GM23338 (cell line): ENCODE data around the gene ZNF592. TPM values are rescaled to one million over a fixed set of nuclear protein-coding genes. Genes with fewer than 3 reads are reported as not detected.
A peak's percentile ranks its signal among the peaks of the same experiment; 100 is the strongest.

ENCODE experiments used
- ATAC-seq: fragments of 200-7000 bp; cut with Tn5 transposase; 3 replicates; pipeline ENCODE4 v1.9.1; 2020
- DNase-seq: peaks from one replicate; pipeline ENCODE4 v3.0.0-alpha.2; 2015; ENCODE audit warnings: low spot score
- H2AFZ ChIP-seq: fragments of 200-600 bp; sonication (generic); 2 replicates; pipeline ENCODE4 v1.8.0; 2016; ENCODE audit warnings: antibody characterized with exemption, mild to moderate bottlenecking, moderate library complexity
- H3F3A ChIP-seq: fragments of 200-600 bp; sonication (generic); replicated peaks from 2 replicates; pipeline ENCODE4 v1.8.0; 2017; ENCODE audit warnings: antibody characterized with exemption, mixed run types, low read depth
- H3K27ac ChIP-seq: fragments of 200-600 bp; sonication (generic); 2 replicates; pipeline ENCODE4 v1.6.1; 2016; ENCODE audit warnings: low read depth
- H3K27me3 ChIP-seq: fragments of 200-600 bp; sonication (generic); 2 replicates; pipeline ENCODE4 v1.8.0; 2016; ENCODE audit warnings: mild to moderate bottlenecking, mixed run types, moderate library complexity; ENCODE audit not compliant: insufficient read depth
- H3K36me3 ChIP-seq: fragments of 200-600 bp; sonication (generic); 2 replicates; pipeline ENCODE4 v1.8.0; 2016; ENCODE audit warnings: mild to moderate bottlenecking; ENCODE audit not compliant: insufficient read depth
- H3K4me1 ChIP-seq: fragments of 200-600 bp; sonication (generic); 2 replicates; pipeline ENCODE4 v1.8.0; 2016; ENCODE audit warnings: mild to moderate bottlenecking, moderate library complexity; ENCODE audit not compliant: insufficient read depth
- H3K4me2 ChIP-seq: fragments of 200-600 bp; sonication (generic); 2 replicates; pipeline ENCODE4 v1.7.1; 2017; ENCODE audit warnings: mixed run types
- H3K4me3 ChIP-seq: fragments of 200-600 bp; sonication (generic); 2 replicates; pipeline ENCODE4 v1.6.1; 2016; ENCODE audit warnings: mixed run types
- H3K79me2 ChIP-seq: fragments of 200-600 bp; sonication (generic); replicated peaks from 2 replicates; pipeline ENCODE4 v1.8.0; 2017; ENCODE audit warnings: mild to moderate bottlenecking; ENCODE audit not compliant: insufficient read depth
- H3K9me2 ChIP-seq: fragments of 200-600 bp; sonication (generic); 2 replicates; pipeline ENCODE4 v1.8.0; 2017; ENCODE audit not compliant: insufficient read depth
- H4K20me1 ChIP-seq: fragments of 200-600 bp; sonication (generic); replicated peaks from 2 replicates; pipeline ENCODE4 v1.8.0; 2017; ENCODE audit warnings: mild to moderate bottlenecking; ENCODE audit not compliant: insufficient read depth
- H3K27ac Mint-ChIP-seq: 2 replicates; pipeline ENCODE4 v1.8.0; 2020; ENCODE audit warnings: inconsistent platforms, mild to moderate bottlenecking, moderate library complexity, mixed read lengths
- H3K27me3 Mint-ChIP-seq: 3 replicates; pipeline ENCODE4 v1.8.0; 2022; ENCODE audit warnings: low read depth, mild to moderate bottlenecking, moderate library complexity, mixed read lengths, inconsistent platforms; ENCODE audit not compliant: insufficient read depth, poor library complexity
- H3K36me3 Mint-ChIP-seq: 3 replicates; pipeline ENCODE4 v1.8.0; 2021; ENCODE audit warnings: low read depth, mild to moderate bottlenecking, inconsistent platforms, moderate library complexity, mixed read lengths
- H3K4me1 Mint-ChIP-seq: 3 replicates; pipeline ENCODE4 v1.8.0; 2020; ENCODE audit warnings: mild to moderate bottlenecking, inconsistent platforms, mixed read lengths
- H3K4me3 Mint-ChIP-seq: 3 replicates; pipeline ENCODE4 v1.8.0; 2021; ENCODE audit warnings: moderate library complexity, mild to moderate bottlenecking, inconsistent platforms, mixed read lengths
- H3K9me3 Mint-ChIP-seq: 3 replicates; pipeline ENCODE4 v1.8.0; 2020; ENCODE audit warnings: moderate library complexity, mild to moderate bottlenecking, inconsistent platforms, mixed read lengths
- CREB1 ChIP-seq: fragments of 250-450 bp; sonication (Bioruptor Pico); IDR thresholded peaks from 2 replicates; pipeline ENCODE4 v1.5.0; 2020; ENCODE audit warnings: low read depth, mild to moderate bottlenecking, moderate library complexity
- EZH2phosphoT487 ChIP-seq: fragments of 200-600 bp; sonication (generic); IDR thresholded peaks from one replicate; pipeline ENCODE4 v1.8.1; 2018; ENCODE audit warnings: antibody characterized with exemption; ENCODE audit not compliant: unreplicated experiment
- ZNF114 ChIP-seq: fragments of 250-450 bp; sonication (Bioruptor Pico); IDR thresholded peaks from 2 replicates; pipeline ENCODE4 v1.5.0; 2020; ENCODE audit warnings: mild to moderate bottlenecking, moderate library complexity
- ZNF331 ChIP-seq: fragments of 250-450 bp; sonication (Bioruptor Pico); IDR thresholded peaks from 2 replicates; pipeline ENCODE4 v1.5.0; 2020; ENCODE audit warnings: low read depth, mild to moderate bottlenecking, moderate library complexity
- polyA plus RNA-seq: library from polyadenylated mRNA; unstranded; fragments of >200 nt; fragmentation: Nextera tagmentation; extraction: Ambion mirVana; gene quantifications from 2 replicates; pipeline ENCODE4 v1.2.1, GENCODE V29; 2016
- total RNA-seq: library from RNA; depleted of rRNA; stranded (reverse); fragments of >200 nt; shearing (Covaris generic); gene quantifications from 2 replicates; pipeline ENCODE4 v1.2.3, GENCODE V29; 2014
- TF ChIP-seq, protein P1 (sequence below), 2 experiments: fragments of 200-600 bp in 1 of 2; sonication (generic) in 1 of 2; conservative IDR thresholded peaks; 2 replicates each; pipeline versions ENCODE4 v1.5.1 to v1.6.1; 2016 to 2017; ENCODE audit warnings: antibody characterized with exemption in 2 of 2, low read depth in 2 of 2, mild to moderate bottlenecking in 2 of 2, moderate library complexity in 1 of 2

Gene ZNF592
- total and polyA plus RNA-seq, 2 experiments from 2014 or later = 4.4 to 21.4 TPM

DNA sequence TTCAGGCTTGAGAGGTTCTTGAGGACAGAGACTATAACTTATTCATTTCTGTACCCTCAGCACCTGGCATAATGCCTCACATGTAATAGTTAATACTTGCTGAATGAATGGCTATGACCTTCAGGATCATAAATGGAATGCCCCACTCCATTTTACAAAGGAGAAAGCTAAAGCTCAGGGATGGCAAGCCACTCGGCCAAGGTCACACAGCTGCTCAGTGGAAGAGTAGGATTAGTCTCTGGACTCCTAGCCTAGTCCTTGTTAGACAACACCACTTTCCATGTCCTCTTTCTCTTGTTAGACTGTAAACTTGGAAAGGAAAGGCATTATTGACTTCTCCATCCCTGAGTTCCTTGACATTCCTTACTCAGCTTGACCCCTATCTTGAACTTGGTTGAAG, 65.5 kb downstream of the ZNF592 start:
- Mint-ChIP-seq H3K4me1 (peaks cover 15% of the 10 kb centered on the region), H3K4me3 (no peak overlapping the region), H3K27me3 (peaks cover 10% of the 10 kb centered on the region), H3K9me3 (no peaks in the 10 kb centered on the region), H3K27ac (no peak overlapping the region), H3K36me3 (no peaks in the 10 kb centered on the region; the same call in 2 of the 3 replicates)
- Histone ChIP-seq H3F3A (0 out of 2 replicates have a peak, but pooled peaks cover 5% of the 10 kb centered on the region), H3K4me1 (peaks cover 12% of the 10 kb centered on the region), H3K36me3 (no peaks in the 10 kb centered on the region), H3K9me2 (0 out of 2 replicates have a peak, but pooled peaks cover 3% of the 10 kb centered on the region), H3K4me3 (no peak overlapping the region), H4K20me1 (no peaks in the 10 kb centered on the region), H3K4me2 (no peak overlapping the region), H3K27me3 (peaks cover 5% of the 10 kb centered on the region; the same call in 1 of the 2 replicates), H3K79me2 (peaks cover 3% of the 10 kb centered on the region), H3K27ac (no peak overlapping the region), H2AFZ (no peak overlapping the region)
- no peak for DNase-seq
- TF ChIP-seq ZNF331 (CRISPR knock-in tag) = no peak
- no peak for ATAC-seq

DNA sequence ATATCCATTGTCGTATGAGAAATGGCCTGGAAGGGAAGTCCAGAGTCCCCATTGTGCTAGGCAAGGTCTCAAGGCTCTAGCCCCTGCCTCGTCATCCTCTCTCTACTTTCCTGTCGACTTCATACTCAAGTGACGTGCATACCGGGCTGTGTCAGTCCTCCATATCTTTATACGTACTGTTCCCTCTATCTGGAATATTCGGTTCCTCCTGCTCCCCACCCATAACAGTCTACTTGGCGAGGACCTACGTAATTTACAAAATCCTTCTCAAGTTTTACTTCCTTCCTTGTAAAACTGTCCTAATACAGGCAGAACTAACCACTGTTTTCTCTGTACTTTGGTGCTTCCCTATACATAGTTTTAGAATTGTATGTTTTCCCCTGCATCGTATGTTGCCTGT, 66.5 kb downstream of the ZNF592 start:
- Histone ChIP-seq H3K79me2 (peaks cover 13% of the 10 kb centered on the region), H3K36me3 (no peaks in the 10 kb centered on the region), H3K27ac (no peak overlapping the region), H3K4me1 (peaks cover 14% of the 10 kb centered on the region), H2AFZ (no peak overlapping the region), H3K4me3 (no peak overlapping the region), H3K27me3 (peaks cover 5% of the 10 kb centered on the region; the same call in 1 of the 2 replicates), H3F3A (0 out of 2 replicates have a peak, but pooled peaks cover 5% of the 10 kb centered on the region), H3K9me2 (0 out of 2 replicates have a peak, but pooled peaks cover 3% of the 10 kb centered on the region), H4K20me1 (no peaks in the 10 kb centered on the region; the same call in 1 of the 2 replicates), H3K4me2 (no peak overlapping the region)
- ATAC-seq (no peak), DNase-seq (no peak)
- Mint-ChIP-seq H3K36me3 (no peaks in the 10 kb centered on the region; the same call in 2 of the 3 replicates), H3K27ac (no peak overlapping the region), H3K4me3 (no peak overlapping the region), H3K27me3 (peaks cover 10% of the 10 kb centered on the region), H3K9me3 (no peaks in the 10 kb centered on the region), H3K4me1 (peaks cover 20% of the 10 kb centered on the region)
- TF ChIP-seq EZH2phosphoT487 (no peak), CREB1 (CRISPR knock-in tag) (no peak)

DNA sequence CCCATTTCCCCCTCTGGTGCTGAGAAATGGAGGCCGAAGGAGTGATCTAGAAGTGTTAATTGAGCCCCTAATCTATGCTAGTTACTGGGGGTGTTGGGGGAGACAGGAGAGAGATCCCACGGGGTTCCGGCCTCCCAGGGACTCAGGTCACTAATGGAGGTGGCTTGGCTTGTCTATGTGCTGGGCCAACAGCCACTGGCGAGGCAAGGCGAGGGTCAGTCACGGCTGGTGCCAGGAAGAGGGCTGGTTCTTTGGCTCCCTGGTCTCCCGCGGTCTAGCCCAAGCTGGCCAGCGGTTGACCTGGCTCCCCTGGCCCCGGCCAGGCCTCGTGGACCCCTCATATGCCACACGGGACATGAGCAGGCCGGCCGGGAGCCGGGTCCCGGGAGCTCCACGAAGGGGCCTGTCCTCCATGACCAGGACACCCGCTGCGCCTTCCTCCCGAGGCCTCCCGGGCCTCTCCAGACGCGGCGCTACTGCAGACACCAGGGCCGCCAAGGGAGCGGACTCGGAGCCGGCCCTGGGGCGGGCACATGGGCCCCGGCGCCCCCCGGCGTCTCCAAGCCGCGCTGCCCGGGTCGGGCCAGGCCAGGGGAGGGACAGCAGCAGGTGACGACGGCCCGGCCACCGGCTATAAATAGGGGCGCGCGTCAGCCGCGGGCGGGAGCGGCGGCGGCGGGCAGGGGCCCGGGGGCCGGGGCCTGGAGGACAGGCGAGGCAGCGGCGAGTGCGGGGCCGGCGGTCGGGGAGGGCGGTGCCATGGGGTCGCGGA, 68.5 kb downstream of the ZNF592 start, which contains the start of gene ALPK3:
Gene ALPK3 (plus strand): TSS at position 663 of the 772 bp plus-strand sequence. CDS start 97 bp downstream, at position 760.
- TF ChIP-seq, protein P1, sequence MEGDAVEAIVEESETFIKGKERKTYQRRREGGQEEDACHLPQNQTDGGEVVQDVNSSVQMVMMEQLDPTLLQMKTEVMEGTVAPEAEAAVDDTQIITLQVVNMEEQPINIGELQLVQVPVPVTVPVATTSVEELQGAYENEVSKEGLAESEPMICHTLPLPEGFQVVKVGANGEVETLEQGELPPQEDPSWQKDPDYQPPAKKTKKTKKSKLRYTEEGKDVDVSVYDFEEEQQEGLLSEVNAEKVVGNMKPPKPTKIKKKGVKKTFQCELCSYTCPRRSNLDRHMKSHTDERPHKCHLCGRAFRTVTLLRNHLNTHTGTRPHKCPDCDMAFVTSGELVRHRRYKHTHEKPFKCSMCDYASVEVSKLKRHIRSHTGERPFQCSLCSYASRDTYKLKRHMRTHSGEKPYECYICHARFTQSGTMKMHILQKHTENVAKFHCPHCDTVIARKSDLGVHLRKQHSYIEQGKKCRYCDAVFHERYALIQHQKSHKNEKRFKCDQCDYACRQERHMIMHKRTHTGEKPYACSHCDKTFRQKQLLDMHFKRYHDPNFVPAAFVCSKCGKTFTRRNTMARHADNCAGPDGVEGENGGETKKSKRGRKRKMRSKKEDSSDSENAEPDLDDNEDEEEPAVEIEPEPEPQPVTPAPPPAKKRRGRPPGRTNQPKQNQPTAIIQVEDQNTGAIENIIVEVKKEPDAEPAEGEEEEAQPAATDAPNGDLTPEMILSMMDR (conservative IDR thresholded peaks at IDR 0.05; ENCODE audit: low read depth in 2 of 2) = peak in 1 of 2 experiments; percentile 34; a peak in 1 of 4 replicates
- TF ChIP-seq CREB1 (CRISPR knock-in tag) = 0 out of 2 replicates have a peak, but pooled peaks have one; percentile 20
- no peak for TF ChIP-seq ZNF114 (CRISPR knock-in tag)
- no peaks in the 10 kb centered on the region for H3K9me3 Mint-ChIP-seq
- peak within 1 kb of the TSS; percentile 78; the same call in 1 of the 2 replicates for H3K27ac ChIP-seq
- H3K27ac Mint-ChIP-seq = peak within 1 kb of the TSS; percentile 95
- peaks cover 31% of the 10 kb centered on the region for H3K4me1 Mint-ChIP-seq
- 0 out of 2 replicates have a peak, but pooled peaks cover 3% of the 10 kb centered on the region for H3K9me2 ChIP-seq
- DNase-seq = peak; percentile 79
- H3K36me3 ChIP-seq = no peaks in the 10 kb centered on the region
- H3K27me3 Mint-ChIP-seq = peaks cover 10% of the 10 kb centered on the region
- peak within 1 kb of the TSS; percentile 91 for H2AFZ ChIP-seq
- peaks cover 7% of the 10 kb centered on the region; the same call in 2 of the 3 replicates for H3K36me3 Mint-ChIP-seq
- peaks cover 21% of the 10 kb centered on the region for H3K79me2 ChIP-seq
- H3K4me2 ChIP-seq = peak within 1 kb of the TSS; percentile 80
- H3K4me1 ChIP-seq = peaks cover 17% of the 10 kb centered on the region
- H3K4me3 ChIP-seq = peak within 1 kb of the TSS; percentile 52
- H4K20me1 ChIP-seq = no peaks in the 10 kb centered on the region; the same call in none of the 2 replicates
- peak within 1 kb of the TSS; percentile 75 for H3K4me3 Mint-ChIP-seq
- peak; percentile 60 for ATAC-seq
- H3F3A ChIP-seq = 0 out of 2 replicates have a peak, but pooled peaks cover 5% of the 10 kb centered on the region
- H3K27me3 ChIP-seq = peaks cover 5% of the 10 kb centered on the region; the same call in 1 of the 2 replicates
